HT-29 (cell line): Measurements from ENCODE around the gene ITPRIPL1. TPM values are rescaled to one million over a fixed set of nuclear protein-coding genes. Genes with fewer than 3 reads are reported as not detected.
A peak's percentile ranks its signal among the peaks of the same experiment; 100 is the strongest.

ENCODE experiments used
- DNase-seq: peaks from one replicate; pipeline ENCODE4 v3.0.0-alpha.2; 2015; ENCODE audit warnings: low spot score
- total RNA-seq: library from RNA; depleted of rRNA; stranded (reverse); fragments of >200 nt; shearing (Covaris generic); gene quantifications from 2 replicates; pipeline ENCODE4 v1.2.3, GENCODE V29; 2014; rRNA removed

The ITPRIPL1 gene
- total RNA-seq, 1 experiment from 2014 or later = not detected

GRCh38 chr2:96354492-96354891 is 29.4 kb downstream of the ITPRIPL1 start:
- DNase-seq = no peak

- DNase-seq = no peak
Observed at GRCh38 chr2:96356889-96357288, 31.8 kb downstream of the ITPRIPL1 start.

- peak; percentile 19 for DNase-seq
Observed at GRCh38 chr2:96359310-96359709, 34.2 kb downstream of the ITPRIPL1 start.

- DNase-seq = no peak
Observed at GRCh38 chr2:96359866-96360265, 34.7 kb downstream of the ITPRIPL1 start.

GRCh38 chr2:96361751-96362150 is 36.6 kb downstream of the ITPRIPL1 start:
- no peak for DNase-seq

- no peak for DNase-seq
Observed at GRCh38 chr2:96369186-96369585, 44.1 kb downstream of the ITPRIPL1 start.

- DNase-seq = peak; percentile 55
Observed at GRCh38 chr2:96374211-96374951, 49.3 kb downstream of the ITPRIPL1 start.

Other genes with a start within 250 kb of the ITPRIPL1 start
- 0.46 TPM in 1 of 2 replicates, not detected in the other for gene ADRA2B, start 208.7 kb upstream of the ITPRIPL1 start, total RNA-seq
- gene ASTL, start 186.8 kb upstream of the ITPRIPL1 start, total RNA-seq = 0.18 and 2.5 TPM in 2 replicates
- 73.5 and 75.7 TPM in 2 replicates for gene DUSP2, start 179.9 kb upstream of the ITPRIPL1 start, total RNA-seq
- 133 and 166 TPM in 2 replicates for gene STARD7, start 116.5 kb upstream of the ITPRIPL1 start, total RNA-seq
- gene TMEM127, start 59.3 kb upstream of the ITPRIPL1 start, total RNA-seq = 26.2 and 33.1 TPM in 2 replicates
- 169 and 197 TPM in 2 replicates for gene CIAO1, start 59.1 kb upstream of the ITPRIPL1 start, total RNA-seq
- gene SNRNP200, start 19.8 kb upstream of the ITPRIPL1 start, total RNA-seq = 82.2 and 86.3 TPM in 2 replicates
- 24.5 and 28.6 TPM in 2 replicates for gene NCAPH, start 10.4 kb downstream of the ITPRIPL1 start, total RNA-seq
- gene NEURL3, start 180.0 kb downstream of the ITPRIPL1 start, total RNA-seq = 3.8 and 4.3 TPM in 2 replicates
- gene ARID5A, start 211.4 kb downstream of the ITPRIPL1 start, total RNA-seq = 2.5 and 3.2 TPM in 2 replicates